WTC11 (cell line): ENCODE measurements around the gene ATP2B2.

Experiments used
- CREM ChIP-seq: sonication (generic); formaldehyde crosslinking; IDR thresholded peaks from 2 replicates; pipeline ENCODE4 v1.8.1; 2022; ENCODE audit warnings: mild to moderate bottlenecking, missing genetic modification reagents, moderate library complexity
- CTCF ChIP-seq: fragments of 200-600 bp; IDR thresholded peaks from 2 replicates; pipeline ENCODE4 v1.8.0; 2022; ENCODE audit warnings: antibody characterized with exemption
- E2F5 ChIP-seq: sonication (generic); formaldehyde crosslinking; IDR thresholded peaks from 2 replicates; pipeline ENCODE4 v1.8.1; 2022; ENCODE audit warnings: mild to moderate bottlenecking, moderate library complexity, missing genetic modification reagents
- NFYB ChIP-seq: sonication (generic); formaldehyde crosslinking; conservative IDR thresholded peaks from 2 replicates; pipeline ENCODE4 v1.8.0; 2022; ENCODE audit warnings: low read depth, missing genetic modification reagents
- ZNF671 ChIP-seq: fragments of 250-450 bp; sonication (Bioruptor Pico); IDR thresholded peaks from 2 replicates; pipeline ENCODE4 v1.8.0; 2021; ENCODE audit warnings: mild to moderate bottlenecking

GRCh38 chr3:10532939-10533736, 27.8 kb upstream of the ATP2B2 start:
- no peak for TF ChIP-seq CTCF
- no peak for TF ChIP-seq NFYB (CRISPR knock-in tag)
- no peak for TF ChIP-seq CREM (CRISPR knock-in tag)
- TF ChIP-seq ZNF671 (CRISPR knock-in tag) = no peak
- TF ChIP-seq E2F5 (CRISPR knock-in tag) = no peak
